Measurements from ENCODE around the gene MAP3K13.

GRCh38 chr3:185416513-185416912 lies 53.6 kb downstream of the MAP3K13 start:
- TF ChIP-seq POLR2A (IDR thresholded peaks at IDR 0.05) (no peak), CTCF (IDR thresholded peaks at IDR 0.05) (no peak)

Measured in testis (tissue), 2 donors.